ENCODE data around the gene SLC35F3. TPM values are rescaled to one million over a fixed set of nuclear protein-coding genes. Genes with fewer than 3 reads are reported as not detected.

SLC35F3 gene
- total and polyA plus RNA-seq, 2 experiments from 2014 or later, result 1.0 to 3.2 TPM

DNA sequence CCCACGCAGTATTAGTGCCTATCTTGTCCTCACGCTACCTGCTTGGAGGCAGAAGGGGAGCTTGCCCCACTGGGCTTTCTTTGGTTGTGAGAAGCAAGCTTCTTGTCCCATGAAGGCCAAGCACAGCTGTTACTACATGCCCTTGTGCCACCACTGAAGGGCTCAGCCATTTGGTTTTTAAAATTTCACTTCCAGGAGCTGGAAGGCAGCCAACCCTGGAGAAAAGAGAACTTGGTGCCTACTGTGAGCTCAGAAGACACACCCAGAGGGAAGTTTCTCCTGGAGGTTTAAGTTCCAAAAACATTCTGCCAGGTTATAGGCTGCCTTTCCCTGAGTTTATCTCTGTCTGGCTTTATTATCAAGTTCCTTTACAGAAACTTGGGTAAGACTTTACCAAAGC is 187.4 kb downstream of the SLC35F3 start:
- TF ChIP-seq STAT1 (IDR thresholded peaks at IDR 0.05; ENCODE audit: unreplicated experiment) (no peak), ZNF331 (CRISPR knock-in tag; IDR thresholded peaks at IDR 0.05; ENCODE audit: low read depth) (no peak), CREB1 (CRISPR knock-in tag; IDR thresholded peaks at IDR 0.05; ENCODE audit: low read depth) (no peak), NANOG (IDR thresholded peaks at IDR 0.05; ENCODE audit: borderline replicate concordance) (no peak), EZH2phosphoT487 (IDR thresholded peaks at IDR 0.05; ENCODE audit: unreplicated experiment) (no peak), JUNB (IDR thresholded peaks at IDR 0.05; ENCODE audit: unreplicated experiment) (no peak), EZH2 (IDR thresholded peaks at IDR 0.05; ENCODE audit: low read depth, unreplicated experiment) (no peak)
- TF ChIP-seq, protein P1, sequence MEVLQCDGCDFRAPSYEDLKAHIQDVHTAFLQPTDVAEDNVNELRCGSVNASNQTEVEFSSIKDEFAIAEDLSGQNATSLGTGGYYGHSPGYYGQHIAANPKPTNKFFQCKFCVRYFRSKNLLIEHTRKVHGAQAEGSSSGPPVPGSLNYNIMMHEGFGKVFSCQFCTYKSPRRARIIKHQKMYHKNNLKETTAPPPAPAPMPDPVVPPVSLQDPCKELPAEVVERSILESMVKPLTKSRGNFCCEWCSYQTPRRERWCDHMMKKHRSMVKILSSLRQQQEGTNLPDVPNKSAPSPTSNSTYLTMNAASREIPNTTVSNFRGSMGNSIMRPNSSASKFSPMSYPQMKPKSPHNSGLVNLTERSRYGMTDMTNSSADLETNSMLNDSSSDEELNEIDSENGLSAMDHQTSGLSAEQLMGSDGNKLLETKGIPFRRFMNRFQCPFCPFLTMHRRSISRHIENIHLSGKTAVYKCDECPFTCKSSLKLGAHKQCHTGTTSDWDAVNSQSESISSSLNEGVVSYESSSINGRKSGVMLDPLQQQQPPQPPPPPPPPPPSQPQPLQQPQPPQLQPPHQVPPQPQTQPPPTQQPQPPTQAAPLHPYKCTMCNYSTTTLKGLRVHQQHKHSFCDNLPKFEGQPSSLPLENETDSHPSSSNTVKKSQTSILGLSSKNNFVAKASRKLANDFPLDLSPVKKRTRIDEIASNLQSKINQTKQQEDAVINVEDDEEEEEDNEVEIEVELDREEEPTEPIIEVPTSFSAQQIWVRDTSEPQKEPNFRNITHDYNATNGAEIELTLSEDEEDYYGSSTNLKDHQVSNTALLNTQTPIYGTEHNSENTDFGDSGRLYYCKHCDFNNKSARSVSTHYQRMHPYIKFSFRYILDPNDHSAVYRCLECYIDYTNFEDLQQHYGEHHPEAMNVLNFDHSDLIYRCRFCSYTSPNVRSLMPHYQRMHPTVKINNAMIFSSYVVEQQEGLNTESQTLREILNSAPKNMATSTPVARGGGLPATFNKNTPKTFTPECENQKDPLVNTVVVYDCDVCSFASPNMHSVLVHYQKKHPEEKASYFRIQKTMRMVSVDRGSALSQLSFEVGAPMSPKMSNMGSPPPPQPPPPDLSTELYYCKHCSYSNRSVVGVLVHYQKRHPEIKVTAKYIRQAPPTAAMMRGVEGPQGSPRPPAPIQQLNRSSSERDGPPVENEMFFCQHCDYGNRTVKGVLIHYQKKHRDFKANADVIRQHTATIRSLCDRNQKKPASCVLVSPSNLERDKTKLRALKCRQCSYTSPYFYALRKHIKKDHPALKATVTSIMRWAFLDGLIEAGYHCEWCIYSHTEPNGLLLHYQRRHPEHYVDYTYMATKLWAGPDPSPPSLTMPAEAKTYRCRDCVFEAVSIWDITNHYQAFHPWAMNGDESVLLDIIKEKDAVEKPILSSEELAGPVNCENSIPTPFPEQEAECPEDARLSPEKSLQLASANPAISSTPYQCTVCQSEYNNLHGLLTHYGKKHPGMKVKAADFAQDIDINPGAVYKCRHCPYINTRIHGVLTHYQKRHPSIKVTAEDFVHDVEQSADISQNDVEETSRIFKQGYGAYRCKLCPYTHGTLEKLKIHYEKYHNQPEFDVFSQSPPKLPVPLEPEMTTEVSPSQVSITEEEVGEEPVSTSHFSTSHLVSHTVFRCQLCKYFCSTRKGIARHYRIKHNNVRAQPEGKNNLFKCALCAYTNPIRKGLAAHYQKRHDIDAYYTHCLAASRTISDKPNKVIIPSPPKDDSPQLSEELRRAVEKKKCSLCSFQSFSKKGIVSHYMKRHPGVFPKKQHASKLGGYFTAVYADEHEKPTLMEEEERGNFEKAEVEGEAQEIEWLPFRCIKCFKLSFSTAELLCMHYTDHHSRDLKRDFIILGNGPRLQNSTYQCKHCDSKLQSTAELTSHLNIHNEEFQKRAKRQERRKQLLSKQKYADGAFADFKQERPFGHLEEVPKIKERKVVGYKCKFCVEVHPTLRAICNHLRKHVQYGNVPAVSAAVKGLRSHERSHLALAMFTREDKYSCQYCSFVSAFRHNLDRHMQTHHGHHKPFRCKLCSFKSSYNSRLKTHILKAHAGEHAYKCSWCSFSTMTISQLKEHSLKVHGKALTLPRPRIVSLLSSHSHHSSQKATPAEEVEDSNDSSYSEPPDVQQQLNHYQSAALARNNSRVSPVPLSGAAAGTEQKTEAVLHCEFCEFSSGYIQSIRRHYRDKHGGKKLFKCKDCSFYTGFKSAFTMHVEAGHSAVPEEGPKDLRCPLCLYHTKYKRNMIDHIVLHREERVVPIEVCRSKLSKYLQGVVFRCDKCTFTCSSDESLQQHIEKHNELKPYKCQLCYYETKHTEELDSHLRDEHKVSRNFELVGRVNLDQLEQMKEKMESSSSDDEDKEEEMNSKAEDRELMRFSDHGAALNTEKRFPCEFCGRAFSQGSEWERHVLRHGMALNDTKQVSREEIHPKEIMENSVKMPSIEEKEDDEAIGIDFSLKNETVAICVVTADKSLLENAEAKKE (CRISPR knock-in tag; IDR thresholded peaks at IDR 0.05), result no peak
- TF ChIP-seq, protein P2, sequence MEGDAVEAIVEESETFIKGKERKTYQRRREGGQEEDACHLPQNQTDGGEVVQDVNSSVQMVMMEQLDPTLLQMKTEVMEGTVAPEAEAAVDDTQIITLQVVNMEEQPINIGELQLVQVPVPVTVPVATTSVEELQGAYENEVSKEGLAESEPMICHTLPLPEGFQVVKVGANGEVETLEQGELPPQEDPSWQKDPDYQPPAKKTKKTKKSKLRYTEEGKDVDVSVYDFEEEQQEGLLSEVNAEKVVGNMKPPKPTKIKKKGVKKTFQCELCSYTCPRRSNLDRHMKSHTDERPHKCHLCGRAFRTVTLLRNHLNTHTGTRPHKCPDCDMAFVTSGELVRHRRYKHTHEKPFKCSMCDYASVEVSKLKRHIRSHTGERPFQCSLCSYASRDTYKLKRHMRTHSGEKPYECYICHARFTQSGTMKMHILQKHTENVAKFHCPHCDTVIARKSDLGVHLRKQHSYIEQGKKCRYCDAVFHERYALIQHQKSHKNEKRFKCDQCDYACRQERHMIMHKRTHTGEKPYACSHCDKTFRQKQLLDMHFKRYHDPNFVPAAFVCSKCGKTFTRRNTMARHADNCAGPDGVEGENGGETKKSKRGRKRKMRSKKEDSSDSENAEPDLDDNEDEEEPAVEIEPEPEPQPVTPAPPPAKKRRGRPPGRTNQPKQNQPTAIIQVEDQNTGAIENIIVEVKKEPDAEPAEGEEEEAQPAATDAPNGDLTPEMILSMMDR (conservative IDR thresholded peaks at IDR 0.05; ENCODE audit: low read depth in 2 of 2), result no peak
- TF ChIP-seq, protein P3, sequence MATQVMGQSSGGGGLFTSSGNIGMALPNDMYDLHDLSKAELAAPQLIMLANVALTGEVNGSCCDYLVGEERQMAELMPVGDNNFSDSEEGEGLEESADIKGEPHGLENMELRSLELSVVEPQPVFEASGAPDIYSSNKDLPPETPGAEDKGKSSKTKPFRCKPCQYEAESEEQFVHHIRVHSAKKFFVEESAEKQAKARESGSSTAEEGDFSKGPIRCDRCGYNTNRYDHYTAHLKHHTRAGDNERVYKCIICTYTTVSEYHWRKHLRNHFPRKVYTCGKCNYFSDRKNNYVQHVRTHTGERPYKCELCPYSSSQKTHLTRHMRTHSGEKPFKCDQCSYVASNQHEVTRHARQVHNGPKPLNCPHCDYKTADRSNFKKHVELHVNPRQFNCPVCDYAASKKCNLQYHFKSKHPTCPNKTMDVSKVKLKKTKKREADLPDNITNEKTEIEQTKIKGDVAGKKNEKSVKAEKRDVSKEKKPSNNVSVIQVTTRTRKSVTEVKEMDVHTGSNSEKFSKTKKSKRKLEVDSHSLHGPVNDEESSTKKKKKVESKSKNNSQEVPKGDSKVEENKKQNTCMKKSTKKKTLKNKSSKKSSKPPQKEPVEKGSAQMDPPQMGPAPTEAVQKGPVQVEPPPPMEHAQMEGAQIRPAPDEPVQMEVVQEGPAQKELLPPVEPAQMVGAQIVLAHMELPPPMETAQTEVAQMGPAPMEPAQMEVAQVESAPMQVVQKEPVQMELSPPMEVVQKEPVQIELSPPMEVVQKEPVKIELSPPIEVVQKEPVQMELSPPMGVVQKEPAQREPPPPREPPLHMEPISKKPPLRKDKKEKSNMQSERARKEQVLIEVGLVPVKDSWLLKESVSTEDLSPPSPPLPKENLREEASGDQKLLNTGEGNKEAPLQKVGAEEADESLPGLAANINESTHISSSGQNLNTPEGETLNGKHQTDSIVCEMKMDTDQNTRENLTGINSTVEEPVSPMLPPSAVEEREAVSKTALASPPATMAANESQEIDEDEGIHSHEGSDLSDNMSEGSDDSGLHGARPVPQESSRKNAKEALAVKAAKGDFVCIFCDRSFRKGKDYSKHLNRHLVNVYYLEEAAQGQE (IDR thresholded peaks at IDR 0.05; ENCODE audit: unreplicated experiment), result no peak
- no peak overlapping the region for H2AFZ ChIP-seq
- DNase-seq (ENCODE audit: low spot score) (no peak), ATAC-seq (no peak)
- Mint-ChIP-seq H3K4me1 (no peaks in the 10 kb centered on the region), H3K27me3 (ENCODE audit: insufficient read depth, low read depth, poor library complexity) (no peaks in the 10 kb centered on the region), H3K36me3 (ENCODE audit: low read depth) (no peaks in the 10 kb centered on the region), H3K4me3 (no peak overlapping the region), H3K9me3 (no peaks in the 10 kb centered on the region), H3K27ac (no peak overlapping the region)
- H3K27me3 ChIP-seq (ENCODE audit: insufficient read depth), result no peaks in the 10 kb centered on the region
- no peaks in the 10 kb centered on the region for H3K4me1 ChIP-seq (ENCODE audit: insufficient read depth)
- no peaks in the 10 kb centered on the region for H4K20me1 ChIP-seq (replicated peaks; ENCODE audit: insufficient read depth)
- no peaks in the 10 kb centered on the region for H3F3A ChIP-seq (replicated peaks; ENCODE audit: low read depth)
- no peaks in the 10 kb centered on the region; the same call in 1 of the 2 replicates for H3K9me2 ChIP-seq (ENCODE audit: insufficient read depth)
- H3K4me2 ChIP-seq, result no peak overlapping the region
- H3K79me2 ChIP-seq (replicated peaks; ENCODE audit: insufficient read depth), result no peaks in the 10 kb centered on the region
- no peak overlapping the region for H3K27ac ChIP-seq (ENCODE audit: low read depth)
- no peaks in the 10 kb centered on the region for H3K36me3 ChIP-seq (ENCODE audit: insufficient read depth)
- no peak overlapping the region for H3K4me3 ChIP-seq
